ENCODE results near the gene CAMKMT. TPM values are rescaled to one million over a fixed set of nuclear protein-coding genes. Genes with fewer than 3 reads are reported as not detected.

The CAMKMT gene
- total RNA-seq, 2 experiments from 2014 or later, result 12.9 to 13.3 TPM

DNA sequence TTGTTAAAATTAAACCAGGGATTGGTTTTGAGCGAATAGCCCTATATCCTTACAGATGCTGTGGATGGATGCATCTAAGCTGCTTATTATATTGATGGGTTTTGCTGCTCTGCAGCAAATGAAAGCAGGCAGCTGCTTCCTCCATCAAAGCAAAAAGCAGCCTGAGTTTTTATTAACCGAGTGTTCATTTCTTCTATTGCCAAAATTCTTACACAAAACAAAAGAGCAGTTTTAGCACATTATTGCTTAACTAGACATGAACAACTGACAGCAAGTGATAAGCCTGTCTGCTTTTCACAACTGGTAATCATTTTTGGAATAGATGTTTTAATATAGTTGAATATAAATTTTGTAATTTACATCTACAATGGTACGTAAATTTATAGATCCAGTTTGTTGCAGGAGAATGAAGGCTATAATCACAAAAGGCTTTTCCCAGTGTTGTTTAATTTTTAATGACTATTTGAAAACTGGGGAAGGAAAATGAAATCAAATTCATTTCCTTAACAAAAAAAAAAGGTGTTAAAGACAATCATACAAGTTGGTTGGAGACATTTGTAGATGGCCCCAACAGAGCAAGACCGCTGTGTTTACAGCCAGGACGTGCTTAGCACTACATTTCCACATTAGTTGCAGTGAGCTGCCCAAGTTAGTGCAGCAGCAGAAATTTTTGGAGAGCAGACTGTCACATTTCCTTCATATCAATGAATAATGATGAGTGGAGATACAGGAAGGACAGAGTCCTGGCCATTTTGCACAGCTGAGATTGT lies 326.1 kb downstream of the CAMKMT start:
- Mint-ChIP-seq H3K9me3 (no peaks in the 10 kb centered on the region), H3K4me1 (no peaks in the 10 kb centered on the region), H3K36me3 (no peaks in the 10 kb centered on the region), H3K27ac (no peak overlapping the region), H3K4me3 (no peak overlapping the region), H3K27me3 (no peaks in the 10 kb centered on the region)
- DNase-seq (no peak), ATAC-seq (ENCODE audit: low read depth) (no peak)
- POLR2A ChIA-PET, result no interaction called here

DNA sequence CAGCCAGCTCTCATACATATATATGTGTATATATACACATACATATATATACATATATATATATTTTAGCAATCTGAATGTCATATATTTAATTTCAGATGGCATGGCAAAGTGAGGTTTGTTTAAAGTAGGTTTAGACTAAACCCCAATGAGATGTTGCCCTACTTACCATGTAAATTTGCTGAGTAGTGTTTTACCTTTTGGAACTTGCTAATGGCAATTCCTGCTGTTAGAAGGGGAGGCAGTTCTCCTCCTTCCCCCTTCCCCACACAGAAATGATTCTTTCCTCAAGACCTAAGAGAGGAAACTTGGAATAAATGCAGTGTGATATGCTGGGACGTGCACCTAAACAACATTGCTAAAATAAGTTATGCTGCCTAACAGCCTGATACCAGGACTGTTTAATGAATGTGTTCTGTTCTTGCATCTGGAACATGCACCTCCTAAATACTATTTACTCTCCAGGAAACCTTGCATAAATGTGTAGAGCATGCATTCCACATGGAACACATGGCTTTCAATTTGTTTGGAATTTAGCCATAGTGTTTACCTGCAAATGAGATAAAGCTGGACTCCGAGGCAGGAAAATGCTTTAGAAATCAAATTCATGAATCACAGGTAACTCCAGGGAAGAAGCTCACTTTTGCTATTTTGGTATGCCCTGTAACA lies 326.8 kb downstream of the CAMKMT start:
- POLR2A ChIA-PET, result no interaction called here

DNA sequence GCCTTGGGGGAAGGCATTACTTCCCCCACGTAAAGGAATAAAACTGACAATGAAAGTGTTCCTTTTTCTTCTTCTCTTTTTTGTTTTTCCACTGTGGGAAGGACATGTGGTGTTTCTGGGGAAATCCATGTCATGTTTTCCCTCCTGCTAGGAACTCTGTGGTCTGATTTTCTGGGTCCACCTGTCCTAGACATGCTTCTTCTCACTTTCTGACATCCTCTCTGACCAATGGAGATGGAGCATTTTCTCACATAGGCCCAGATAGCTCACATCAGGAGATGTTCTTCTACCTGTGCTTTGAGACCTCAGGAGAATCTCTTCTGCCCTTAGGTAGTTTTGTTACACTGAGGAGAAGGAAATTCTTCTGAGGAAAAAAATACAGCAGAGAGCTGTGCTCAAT lies 327.8 kb downstream of the CAMKMT start:
- H3K27ac Mint-ChIP-seq, result no peak overlapping the region
- H3K36me3 Mint-ChIP-seq, result no peaks in the 10 kb centered on the region
- no peaks in the 10 kb centered on the region for H3K27me3 Mint-ChIP-seq
- no peaks in the 10 kb centered on the region for H3K9me3 Mint-ChIP-seq
- POLR2A ChIA-PET, result no interaction called here
- H3K4me1 Mint-ChIP-seq, result no peaks in the 10 kb centered on the region
- ATAC-seq (ENCODE audit: low read depth), result no peak
- DNase-seq, result no peak
- no peak overlapping the region for H3K4me3 Mint-ChIP-seq

More for the DNA sequence above, 326.8 kb downstream of the CAMKMT start:
- H3K9me3 Mint-ChIP-seq, result no peaks in the 10 kb centered on the region
- H3K36me3 Mint-ChIP-seq, result no peaks in the 10 kb centered on the region
- no peak overlapping the region for H3K4me3 Mint-ChIP-seq
- no peak overlapping the region for H3K27ac Mint-ChIP-seq
- H3K4me1 Mint-ChIP-seq, result no peaks in the 10 kb centered on the region
- no peak for ATAC-seq (ENCODE audit: low read depth)
- H3K27me3 Mint-ChIP-seq, result no peaks in the 10 kb centered on the region
- no peak for DNase-seq

DNA sequence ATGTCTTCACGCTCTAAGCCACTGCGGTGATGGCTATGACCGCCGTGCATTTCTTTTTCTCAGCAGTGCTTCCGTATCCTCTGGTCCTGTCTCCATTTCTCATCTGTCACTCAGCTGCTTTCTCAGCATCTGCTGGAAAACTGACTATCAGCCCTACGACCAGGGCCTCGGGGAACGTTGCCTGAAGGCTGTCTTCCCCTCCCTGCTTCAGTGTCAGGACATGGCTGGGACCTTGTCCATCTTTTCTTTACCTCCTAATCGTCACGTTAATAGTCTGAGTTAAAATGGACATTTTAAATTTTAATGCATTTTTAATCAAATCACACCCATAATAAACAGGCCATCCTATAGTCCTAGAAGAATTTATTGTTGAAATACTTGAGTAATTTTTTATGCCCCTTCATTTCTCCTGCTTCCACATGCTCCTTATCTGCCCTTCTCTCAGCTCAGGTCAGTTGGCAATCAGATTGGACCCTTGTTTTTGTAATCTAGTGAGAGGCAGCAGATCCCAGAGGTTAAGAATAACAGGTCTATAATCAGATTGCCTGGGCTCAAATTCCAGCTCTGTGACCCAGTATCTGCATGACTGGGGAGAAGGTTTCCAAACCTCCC lies 329.5 kb downstream of the CAMKMT start:
- POLR2A ChIA-PET, result interaction anchor here (0.6 kb wide), 1 partner anchor 24 kb away, joined by 5 read pairs; no protein-coding TSS in a partner anchor
- H3K36me3 Mint-ChIP-seq, result no peaks in the 10 kb centered on the region
- H3K27me3 Mint-ChIP-seq, result no peaks in the 10 kb centered on the region
- no peaks in the 10 kb centered on the region for H3K9me3 Mint-ChIP-seq
- H3K4me1 Mint-ChIP-seq, result no peaks in the 10 kb centered on the region
- no peak overlapping the region for H3K27ac Mint-ChIP-seq
- H3K4me3 Mint-ChIP-seq, result no peak overlapping the region
- DNase-seq (no peak), ATAC-seq (ENCODE audit: low read depth) (no peak)

DNA sequence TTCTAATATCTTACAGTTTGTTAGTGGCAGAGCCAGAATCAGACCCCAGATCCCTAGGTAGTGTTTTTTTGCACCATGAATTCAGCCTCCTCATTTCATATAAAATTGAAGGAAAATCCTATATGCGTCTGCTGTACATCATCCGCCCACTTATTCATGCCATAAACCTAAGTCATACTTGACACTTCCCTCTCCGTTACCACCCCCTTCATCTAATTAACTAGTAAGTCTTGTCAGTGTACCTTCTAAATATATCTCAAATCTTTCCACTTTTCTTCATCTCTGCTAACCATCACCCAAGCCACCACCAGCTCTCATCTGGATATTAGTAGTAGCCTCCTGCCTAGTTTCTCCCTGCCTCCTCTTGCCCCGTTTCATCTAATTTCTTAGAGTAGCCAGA lies 331.1 kb downstream of the CAMKMT start:
- no peaks in the 10 kb centered on the region for H3K4me1 Mint-ChIP-seq
- DNase-seq (no peak), ATAC-seq (ENCODE audit: low read depth) (no peak)
- no peak overlapping the region for H3K27ac Mint-ChIP-seq
- H3K27me3 Mint-ChIP-seq, result peaks cover 2% of the 10 kb centered on the region
- H3K9me3 Mint-ChIP-seq, result no peaks in the 10 kb centered on the region
- H3K4me3 Mint-ChIP-seq, result no peak overlapping the region
- POLR2A ChIA-PET, result no interaction called here
- no peaks in the 10 kb centered on the region for H3K36me3 Mint-ChIP-seq

DNA sequence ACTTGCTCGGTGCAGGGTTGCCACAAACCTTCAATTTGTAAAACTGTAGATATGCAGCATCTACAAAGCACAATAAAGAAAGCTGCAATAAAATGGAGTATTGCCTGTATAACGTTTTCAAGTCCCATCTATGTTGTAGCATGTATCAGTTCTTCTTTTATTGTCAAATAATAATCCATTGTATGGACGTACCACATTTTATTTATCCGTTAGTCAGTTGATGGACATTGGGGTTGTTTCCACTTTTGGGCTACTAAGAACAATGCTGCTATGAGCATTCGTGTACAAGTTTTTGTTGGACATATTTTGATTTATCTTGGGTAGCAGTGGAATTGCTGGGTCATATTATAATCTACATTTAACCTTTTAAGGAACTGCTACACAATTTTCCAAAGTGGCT lies 339.1 kb downstream of the CAMKMT start:
- Mint-ChIP-seq H3K27ac (no peak overlapping the region), H3K27me3 (peaks cover 2% of the 10 kb centered on the region), H3K4me1 (no peaks in the 10 kb centered on the region), H3K36me3 (no peaks in the 10 kb centered on the region), H3K4me3 (no peak overlapping the region), H3K9me3 (no peaks in the 10 kb centered on the region)
- POLR2A ChIA-PET, result no interaction called here
- ATAC-seq (ENCODE audit: low read depth) (no peak), DNase-seq (no peak)

DNA sequence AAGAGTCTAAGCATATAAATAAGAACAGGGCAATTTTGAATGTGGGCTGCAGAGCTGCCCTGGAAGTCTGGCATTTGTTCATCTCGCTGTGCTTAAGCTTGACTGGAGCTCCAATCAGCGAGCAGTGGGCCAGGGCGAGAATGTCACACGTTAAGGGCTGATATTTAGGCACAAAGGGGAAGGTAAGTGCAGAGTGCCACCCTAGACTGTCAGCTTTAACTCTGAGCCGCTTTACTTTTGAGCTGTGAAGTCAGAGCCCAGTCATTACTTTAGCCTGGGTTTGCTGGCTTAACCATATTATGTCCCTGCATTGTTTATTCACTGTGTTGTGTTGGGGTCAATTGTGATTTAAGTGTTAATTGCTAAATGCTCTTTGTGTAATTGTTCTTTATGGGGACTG lies 343.6 kb downstream of the CAMKMT start:
- Mint-ChIP-seq H3K4me1 (peaks cover 6% of the 10 kb centered on the region), H3K4me3 (no peak overlapping the region), H3K27ac (no peak overlapping the region), H3K9me3 (no peaks in the 10 kb centered on the region), H3K27me3 (no peaks in the 10 kb centered on the region), H3K36me3 (no peaks in the 10 kb centered on the region)
- DNase-seq, result no peak
- ATAC-seq (ENCODE audit: low read depth), result no peak
- POLR2A ChIA-PET, result no interaction called here

DNA sequence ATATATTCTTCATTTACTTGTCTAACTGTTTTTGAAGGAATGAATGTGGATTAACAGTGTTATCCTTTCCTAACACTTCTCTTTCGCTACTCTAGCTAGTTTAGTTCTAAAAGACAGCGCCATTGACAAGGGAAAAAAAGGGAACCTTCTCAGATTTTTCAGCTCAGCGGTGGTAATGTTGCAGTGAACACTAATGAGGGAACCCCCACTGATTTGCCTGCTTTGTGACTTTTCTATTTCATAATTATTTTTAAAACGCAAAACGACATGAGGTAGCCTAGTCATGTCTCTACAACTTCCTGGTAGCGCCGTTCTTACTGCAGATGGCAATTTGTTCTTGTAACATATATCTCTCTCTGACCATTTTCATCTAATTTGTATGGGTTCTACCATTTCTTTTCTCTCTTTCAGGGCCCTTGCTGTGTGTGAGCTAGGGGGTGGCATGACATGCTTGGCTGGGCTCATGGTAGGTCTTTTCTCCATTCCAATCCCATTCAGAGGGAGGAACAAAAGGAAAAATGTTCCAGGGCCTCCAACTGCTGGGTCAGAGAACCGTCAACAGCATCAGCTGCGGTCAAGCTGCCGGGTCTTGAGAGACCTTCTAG lies 344.2 kb downstream of the CAMKMT start:
- Mint-ChIP-seq H3K36me3 (no peaks in the 10 kb centered on the region), H3K4me3 (no peak overlapping the region), H3K4me1 (peaks cover 6% of the 10 kb centered on the region), H3K27ac (no peak overlapping the region), H3K27me3 (no peaks in the 10 kb centered on the region), H3K9me3 (no peaks in the 10 kb centered on the region)
- POLR2A ChIA-PET, result interaction anchor here (0.7 kb wide), 1 partner anchor 246 kb away, joined by 3 read pairs; no protein-coding TSS in a partner anchor
- no peak for ATAC-seq (ENCODE audit: low read depth)
- no peak for DNase-seq

DNA sequence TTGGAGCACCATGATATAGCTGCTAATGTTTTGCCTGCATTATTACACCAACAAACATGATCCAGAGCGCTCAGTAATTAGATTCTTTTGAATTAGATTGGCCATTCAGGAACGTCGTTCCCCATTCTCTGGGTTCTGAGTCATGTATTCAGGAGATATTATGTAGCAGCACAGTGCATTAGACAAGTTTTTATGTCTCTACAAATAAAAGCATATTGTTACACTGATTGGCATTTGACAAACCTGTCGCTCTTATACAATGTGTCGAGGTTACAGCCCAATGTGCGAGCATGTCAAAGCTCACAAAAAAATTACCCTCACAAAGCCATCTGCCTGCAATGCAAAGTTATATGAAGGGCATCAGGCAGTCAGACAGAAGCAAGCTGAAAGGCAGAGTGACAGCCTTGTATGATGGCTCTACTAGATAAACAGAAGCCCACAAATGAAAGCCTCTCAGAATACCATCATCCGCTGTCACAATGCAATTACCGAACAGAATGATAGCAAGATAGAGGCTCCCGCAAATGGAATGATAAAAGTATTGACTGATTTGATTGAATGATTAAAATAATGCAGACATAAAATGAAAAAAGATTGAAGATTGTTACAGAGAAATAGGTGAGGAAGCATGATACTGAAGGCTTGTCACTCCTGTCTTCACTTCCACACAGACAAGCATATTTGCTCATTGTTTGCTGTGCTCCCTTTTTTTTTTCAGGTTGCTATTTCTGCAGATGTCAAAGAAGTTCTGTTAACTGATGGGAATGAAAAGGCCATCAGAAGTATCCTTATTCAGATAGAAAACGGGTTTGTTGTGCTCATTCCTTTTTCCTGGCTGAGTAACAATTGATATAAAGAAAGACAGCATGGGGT lies 345.2 kb downstream of the CAMKMT start:
- no peaks in the 10 kb centered on the region for H3K9me3 Mint-ChIP-seq
- no peaks in the 10 kb centered on the region for H3K27me3 Mint-ChIP-seq
- peaks cover 6% of the 10 kb centered on the region for H3K4me1 Mint-ChIP-seq
- ATAC-seq (ENCODE audit: low read depth) (no peak), DNase-seq (no peak)
- POLR2A ChIA-PET, result no interaction called here
- H3K4me3 Mint-ChIP-seq, result no peak overlapping the region
- H3K27ac Mint-ChIP-seq, result no peak overlapping the region
- no peaks in the 10 kb centered on the region for H3K36me3 Mint-ChIP-seq

DNA sequence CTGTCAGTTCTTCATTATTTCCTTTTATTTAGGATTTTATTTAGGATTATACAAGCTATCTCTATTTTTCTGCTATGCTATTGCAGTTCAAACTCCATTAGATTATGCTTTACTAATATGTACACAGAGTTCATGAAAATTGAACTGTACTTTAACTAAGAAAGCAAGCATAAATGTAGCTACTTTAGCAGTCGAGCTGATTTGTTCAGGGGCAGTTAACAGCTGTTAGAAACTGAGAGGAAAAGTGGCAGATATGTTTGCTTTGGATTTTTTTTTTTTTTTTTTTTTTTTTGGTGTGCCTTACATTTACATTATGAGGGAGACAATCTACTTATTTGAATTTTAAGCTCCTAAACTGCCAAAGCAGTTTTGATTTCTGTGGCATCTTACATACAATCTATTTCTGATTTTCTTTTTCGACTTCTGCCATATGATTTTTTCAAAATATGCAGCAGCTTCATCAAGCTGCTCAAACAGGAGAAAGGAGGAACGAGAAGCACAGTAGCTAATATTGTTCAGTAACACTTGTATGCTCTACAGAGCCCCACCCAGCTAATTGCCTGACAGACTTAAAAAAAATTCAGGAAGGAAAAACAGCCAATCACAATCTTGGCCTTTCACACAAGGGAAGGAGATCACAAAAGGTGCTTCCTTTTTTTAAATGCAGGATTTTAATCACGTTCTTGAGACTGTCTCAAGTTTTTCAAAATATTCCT lies 346.4 kb downstream of the CAMKMT start:
- Mint-ChIP-seq H3K4me1 (peaks cover 6% of the 10 kb centered on the region), H3K27ac (no peak overlapping the region), H3K27me3 (no peaks in the 10 kb centered on the region), H3K4me3 (peak overlapping the region; percentile 3), H3K9me3 (no peaks in the 10 kb centered on the region), H3K36me3 (no peaks in the 10 kb centered on the region)
- DNase-seq (no peak), ATAC-seq (ENCODE audit: low read depth) (no peak)
- POLR2A ChIA-PET, result interaction anchor here (0.6 kb wide), 1 partner anchor 658 kb away, joined by 5 read pairs; no protein-coding TSS in a partner anchor

DNA sequence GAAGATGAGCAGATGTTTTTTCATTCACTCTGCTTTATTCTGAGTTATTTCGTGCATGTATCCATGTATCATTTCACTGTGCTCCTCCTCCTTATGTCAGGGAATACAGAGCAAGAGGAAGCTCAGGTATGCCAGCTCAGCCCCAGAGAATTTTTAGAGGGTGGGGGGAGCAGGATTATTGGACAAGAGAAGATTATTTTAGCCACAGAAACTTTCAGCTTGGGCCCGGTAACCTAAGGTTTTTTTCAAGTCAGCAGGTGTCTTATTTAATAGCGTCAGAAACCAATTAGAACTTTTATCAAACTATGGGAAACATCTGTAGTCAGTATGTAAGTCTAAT lies 346.9 kb downstream of the CAMKMT start:
- ATAC-seq (ENCODE audit: low read depth) (no peak), DNase-seq (no peak)
- Mint-ChIP-seq H3K27me3 (no peaks in the 10 kb centered on the region), H3K36me3 (no peaks in the 10 kb centered on the region), H3K27ac (no peak overlapping the region), H3K9me3 (no peaks in the 10 kb centered on the region), H3K4me3 (peak overlapping the region; percentile 3), H3K4me1 (peaks cover 6% of the 10 kb centered on the region)
- POLR2A ChIA-PET, result no interaction called here

DNA sequence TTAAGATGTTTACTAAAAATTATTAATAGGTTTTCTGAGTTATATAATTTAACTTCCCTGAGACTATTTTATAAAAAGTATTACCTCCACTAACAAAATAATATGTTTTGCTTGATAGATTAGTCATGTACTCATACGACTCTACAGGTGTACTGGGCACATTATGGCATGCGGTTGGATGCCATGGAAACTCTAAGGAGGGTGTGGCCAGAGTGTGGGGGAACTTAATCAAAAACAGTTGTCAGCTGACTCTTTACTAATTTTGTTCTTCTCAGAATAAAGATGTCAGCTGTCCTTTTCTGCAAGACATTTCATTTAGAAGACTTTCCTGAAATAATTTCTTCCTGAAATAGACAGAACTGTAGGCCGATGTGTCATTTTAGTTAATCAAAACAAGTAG lies 351.4 kb downstream of the CAMKMT start:
- Mint-ChIP-seq H3K9me3 (no peaks in the 10 kb centered on the region), H3K4me1 (peaks cover 5% of the 10 kb centered on the region), H3K27ac (no peak overlapping the region), H3K36me3 (no peaks in the 10 kb centered on the region), H3K27me3 (no peaks in the 10 kb centered on the region), H3K4me3 (no peak overlapping the region)
- POLR2A ChIA-PET, result no interaction called here
- ATAC-seq (ENCODE audit: low read depth) (no peak), DNase-seq (no peak)

Measured in activated naive CD8-positive, alpha-beta T cell treated with anti-CD3 and anti-CD28 coated beads, Interleukin-2, amount 10 ng/mL, durations not matched to agents 7 days and 5 days (primary cell).